Measurements from ENCODE around the gene PDXDC1. TPM values are rescaled to one million over a fixed set of nuclear protein-coding genes. Genes with fewer than 3 reads are reported as not detected.
"Not testable (repeated sequence)": the region's sequence is repeated elsewhere in the genome, so short reads cannot be mapped to it uniquely, and the experiment has no call there.

The PDXDC1 gene
- 10 to 100 TPM; 35.3 to 91.1 (median 63.0) TPM for total RNA-seq

GRCh38 chr16:14974656-14975417 lies at the start of gene PDXDC1:
TSS of gene PDXDC1 (plus strand) at chr16:14975026. CDS start at chr16:14975200, 174 bp downstream.
- Histone ChIP-seq H3K27ac (peak within 1 kb of the TSS; percentile 88 to 90), H3K4me3 (peak within 1 kb of the TSS; percentile 64 to 78)
- H3K9me3 ChIP-seq; intact Hi-C loops (cut with DNase I; ENCODE audit: low total_unique reads); H3K4me1 ChIP-seq; H3K36me3 ChIP-seq; H3K27me3 ChIP-seq: not testable (repeated sequence)
- DNase-seq, result peak; percentile 82 to 91
- TF ChIP-seq POLR2A (IDR thresholded peaks at IDR 0.05) (peak in 1 of 2 donors; percentile 63), CTCF (IDR thresholded peaks at IDR 0.05) (peak in 1 of 4 experiments; percentile 10)

- H3K4me1 ChIP-seq; H3K4me3 ChIP-seq; H3K27ac ChIP-seq; H3K27me3 ChIP-seq; H3K36me3 ChIP-seq; H3K9me3 ChIP-seq; intact Hi-C loops (cut with DNase I; ENCODE audit: low total_unique reads): not testable (repeated sequence)
- peak in 1 of 2 donors; percentile 17 for DNase-seq
Measured at GRCh38 chr16:14928064-14928714, 46.6 kb upstream of the PDXDC1 start.

- DNase-seq; intact Hi-C loops (cut with DNase I; ENCODE audit: low total_unique reads); H3K9me3 ChIP-seq; H3K4me3 ChIP-seq; H3K36me3 ChIP-seq; H3K27ac ChIP-seq; H3K27me3 ChIP-seq; H3K4me1 ChIP-seq: not testable (repeated sequence)
Measured at GRCh38 chr16:14929176-14929575, 45.6 kb upstream of the PDXDC1 start.

GRCh38 chr16:14930246-14930645 lies 44.6 kb upstream of the PDXDC1 start:
- H3K27ac ChIP-seq; H3K36me3 ChIP-seq; H3K9me3 ChIP-seq; H3K4me3 ChIP-seq; intact Hi-C loops (cut with DNase I; ENCODE audit: low total_unique reads); H3K4me1 ChIP-seq; H3K27me3 ChIP-seq: not testable (repeated sequence)
- DNase-seq, result peak in 1 of 2 donors; percentile 3

GRCh38 chr16:14930971-14931370 lies 43.9 kb upstream of the PDXDC1 start:
- H3K4me1 ChIP-seq; H3K27me3 ChIP-seq; H3K9me3 ChIP-seq; H3K36me3 ChIP-seq; H3K4me3 ChIP-seq; intact Hi-C loops (cut with DNase I; ENCODE audit: low total_unique reads); H3K27ac ChIP-seq: not testable (repeated sequence)
- peak in 1 of 2 donors; percentile 4 for DNase-seq

- H3K36me3 ChIP-seq; intact Hi-C loops (cut with DNase I; ENCODE audit: low total_unique reads); H3K4me3 ChIP-seq; H3K27me3 ChIP-seq; H3K4me1 ChIP-seq; H3K27ac ChIP-seq; H3K9me3 ChIP-seq: not testable (repeated sequence)
- peak in 1 of 2 donors; percentile 8 for DNase-seq
Measured at GRCh38 chr16:14932581-14933375, 42.0 kb upstream of the PDXDC1 start.

- intact Hi-C loops (cut with DNase I; ENCODE audit: low total_unique reads); DNase-seq; H3K9me3 ChIP-seq; H3K27ac ChIP-seq; H3K4me1 ChIP-seq; H3K4me3 ChIP-seq; H3K36me3 ChIP-seq; H3K27me3 ChIP-seq: not testable (repeated sequence)
Measured at GRCh38 chr16:14937143-14937542, 37.7 kb upstream of the PDXDC1 start, which contains the start of gene NPIPA1. TSS of gene NPIPA1 (plus strand) at chr16:14937443. CDS start at chr16:14937443, 0 bp downstream.

GRCh38 chr16:14937994-14938393 lies 36.8 kb upstream of the PDXDC1 start:
- DNase-seq; H3K36me3 ChIP-seq; H3K27ac ChIP-seq; H3K4me3 ChIP-seq; H3K4me1 ChIP-seq; H3K27me3 ChIP-seq; intact Hi-C loops (cut with DNase I; ENCODE audit: low total_unique reads); H3K9me3 ChIP-seq: not testable (repeated sequence)

- H3K9me3 ChIP-seq; H3K4me3 ChIP-seq; H3K27ac ChIP-seq; H3K4me1 ChIP-seq; intact Hi-C loops (cut with DNase I; ENCODE audit: low total_unique reads); H3K27me3 ChIP-seq; H3K36me3 ChIP-seq; DNase-seq: not testable (repeated sequence)
Measured at GRCh38 chr16:14942686-14943085, 32.1 kb upstream of the PDXDC1 start.

Measured in uterus (tissue), 4 donors.